ENCODE data around the gene PRRC1. TPM values are rescaled to one million over a fixed set of nuclear protein-coding genes. Genes with fewer than 3 reads are reported as not detected.

PRRC1 gene
- total and polyA plus RNA-seq, 4 donors = 19.6 to 44.1 (median 25.6) TPM

DNA sequence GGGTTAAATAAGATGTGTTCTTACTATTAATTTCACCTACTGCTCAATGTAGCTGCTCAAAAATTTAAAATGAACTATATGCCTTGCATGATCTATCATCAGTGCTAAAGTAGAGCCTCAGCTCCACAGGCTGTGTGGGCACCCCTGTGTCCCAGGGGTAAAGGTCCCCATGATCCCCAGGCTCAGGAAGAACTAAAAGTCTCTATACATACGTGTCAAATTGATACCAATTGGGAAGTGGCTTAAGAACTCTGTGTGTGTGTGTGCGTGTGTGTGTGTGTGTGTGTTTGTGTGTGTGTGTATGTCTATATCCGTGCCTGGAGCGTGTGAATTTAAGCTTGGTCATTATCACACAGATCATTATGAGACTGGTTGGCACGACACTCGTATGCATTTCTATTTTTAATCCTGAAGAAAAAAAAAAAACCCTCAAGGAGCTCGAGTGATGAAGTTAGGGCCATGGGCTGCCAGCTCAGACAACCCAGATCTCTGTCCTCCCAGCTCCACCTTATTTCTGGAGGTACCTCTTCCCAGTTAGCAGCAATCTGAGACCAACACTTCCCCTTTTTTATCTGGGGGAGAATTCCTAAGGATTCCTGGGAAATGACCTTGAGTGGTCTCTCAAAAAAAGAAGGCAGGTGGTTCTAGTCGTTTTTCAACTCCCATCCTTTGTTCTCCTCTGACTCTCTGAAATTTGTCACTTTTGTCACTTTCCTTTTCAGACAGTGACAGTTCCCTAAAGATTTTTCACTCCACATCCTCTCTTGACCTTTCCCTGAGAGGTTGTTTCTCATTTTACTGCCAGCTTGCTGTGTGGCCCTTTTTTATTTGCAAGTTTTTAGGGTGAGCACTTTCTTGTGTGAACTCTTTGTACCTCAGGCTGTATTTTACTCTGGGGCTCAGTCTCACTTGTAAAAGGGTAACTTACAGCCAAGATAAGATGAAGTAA is 85.7 kb downstream of the PRRC1 start:
- Histone ChIP-seq H3K36me3 (ENCODE audit: control insufficient read depth in 4 of 4, insufficient read depth in 3 of 4, low read depth in 1 of 4, low read length in 3 of 4) (no peaks in the 10 kb centered on the region), H3K4me3 (ENCODE audit: low read depth in 1 of 3, low read length in 3 of 3) (no peak overlapping the region), H3K27me3 (ENCODE audit: control insufficient read depth in 4 of 4, insufficient read depth in 4 of 4, low read length in 3 of 4) (peaks cover 0 to 5% (median 0%) of the 10 kb centered on the region in 4 donors), H3K9ac (ENCODE audit: low read depth in 1 of 2, low read length in 2 of 2) (no peak overlapping the region), H3K27ac (ENCODE audit: low read depth in 1 of 2, low read length in 2 of 2) (no peak overlapping the region), H3K4me1 (ENCODE audit: control insufficient read depth in 4 of 4, insufficient read depth in 4 of 4, low read length in 3 of 4) (no peaks in the 10 kb centered on the region), H3K9me3 (ENCODE audit: control insufficient read depth in 4 of 4, low read length in 3 of 4) (no peaks in the 10 kb centered on the region)
- TF ChIP-seq TAF1 (conservative IDR thresholded peaks at IDR 0.05) = no peak
- TF ChIP-seq HNF4G (IDR thresholded peaks at IDR 0.05) = no peak
- TF ChIP-seq, protein P1, sequence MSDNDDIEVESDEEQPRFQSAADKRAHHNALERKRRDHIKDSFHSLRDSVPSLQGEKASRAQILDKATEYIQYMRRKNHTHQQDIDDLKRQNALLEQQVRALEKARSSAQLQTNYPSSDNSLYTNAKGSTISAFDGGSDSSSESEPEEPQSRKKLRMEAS (IDR thresholded peaks at IDR 0.05) = no peak
- TF ChIP-seq, protein P2, sequence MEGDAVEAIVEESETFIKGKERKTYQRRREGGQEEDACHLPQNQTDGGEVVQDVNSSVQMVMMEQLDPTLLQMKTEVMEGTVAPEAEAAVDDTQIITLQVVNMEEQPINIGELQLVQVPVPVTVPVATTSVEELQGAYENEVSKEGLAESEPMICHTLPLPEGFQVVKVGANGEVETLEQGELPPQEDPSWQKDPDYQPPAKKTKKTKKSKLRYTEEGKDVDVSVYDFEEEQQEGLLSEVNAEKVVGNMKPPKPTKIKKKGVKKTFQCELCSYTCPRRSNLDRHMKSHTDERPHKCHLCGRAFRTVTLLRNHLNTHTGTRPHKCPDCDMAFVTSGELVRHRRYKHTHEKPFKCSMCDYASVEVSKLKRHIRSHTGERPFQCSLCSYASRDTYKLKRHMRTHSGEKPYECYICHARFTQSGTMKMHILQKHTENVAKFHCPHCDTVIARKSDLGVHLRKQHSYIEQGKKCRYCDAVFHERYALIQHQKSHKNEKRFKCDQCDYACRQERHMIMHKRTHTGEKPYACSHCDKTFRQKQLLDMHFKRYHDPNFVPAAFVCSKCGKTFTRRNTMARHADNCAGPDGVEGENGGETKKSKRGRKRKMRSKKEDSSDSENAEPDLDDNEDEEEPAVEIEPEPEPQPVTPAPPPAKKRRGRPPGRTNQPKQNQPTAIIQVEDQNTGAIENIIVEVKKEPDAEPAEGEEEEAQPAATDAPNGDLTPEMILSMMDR (IDR thresholded peaks at IDR 0.05; ENCODE audit: low read depth, low read length, missing input control) = no peak
- no peak for TF ChIP-seq RAD21 (IDR thresholded peaks at IDR 0.05)
- TF ChIP-seq, protein P3, sequence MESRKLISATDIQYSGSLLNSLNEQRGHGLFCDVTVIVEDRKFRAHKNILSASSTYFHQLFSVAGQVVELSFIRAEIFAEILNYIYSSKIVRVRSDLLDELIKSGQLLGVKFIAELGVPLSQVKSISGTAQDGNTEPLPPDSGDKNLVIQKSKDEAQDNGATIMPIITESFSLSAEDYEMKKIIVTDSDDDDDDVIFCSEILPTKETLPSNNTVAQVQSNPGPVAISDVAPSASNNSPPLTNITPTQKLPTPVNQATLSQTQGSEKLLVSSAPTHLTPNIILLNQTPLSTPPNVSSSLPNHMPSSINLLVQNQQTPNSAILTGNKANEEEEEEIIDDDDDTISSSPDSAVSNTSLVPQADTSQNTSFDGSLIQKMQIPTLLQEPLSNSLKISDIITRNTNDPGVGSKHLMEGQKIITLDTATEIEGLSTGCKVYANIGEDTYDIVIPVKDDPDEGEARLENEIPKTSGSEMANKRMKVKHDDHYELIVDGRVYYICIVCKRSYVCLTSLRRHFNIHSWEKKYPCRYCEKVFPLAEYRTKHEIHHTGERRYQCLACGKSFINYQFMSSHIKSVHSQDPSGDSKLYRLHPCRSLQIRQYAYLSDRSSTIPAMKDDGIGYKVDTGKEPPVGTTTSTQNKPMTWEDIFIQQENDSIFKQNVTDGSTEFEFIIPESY (IDR thresholded peaks at IDR 0.05) = no peak
- TF ChIP-seq JUND (IDR thresholded peaks at IDR 0.05) = no peak
- TF ChIP-seq GABPA (IDR thresholded peaks at IDR 0.05 in 1 of 2, conservative IDR thresholded peaks at IDR 0.05 in 1 of 2) = no peak
- no peak for TF ChIP-seq RXRA (IDR thresholded peaks at IDR 0.05)
- TF ChIP-seq SP1 (IDR thresholded peaks at IDR 0.05) = no peak
- TF ChIP-seq YY1 (IDR thresholded peaks at IDR 0.05) = no peak
- TF ChIP-seq FOXA2 (IDR thresholded peaks at IDR 0.05) = no peak
- no peak for TF ChIP-seq EGR1 (IDR thresholded peaks at IDR 0.05; ENCODE audit: low read depth in 2 of 2)
- no peak for TF ChIP-seq NR2F2 (IDR thresholded peaks at IDR 0.05)
- TF ChIP-seq, protein P4, sequence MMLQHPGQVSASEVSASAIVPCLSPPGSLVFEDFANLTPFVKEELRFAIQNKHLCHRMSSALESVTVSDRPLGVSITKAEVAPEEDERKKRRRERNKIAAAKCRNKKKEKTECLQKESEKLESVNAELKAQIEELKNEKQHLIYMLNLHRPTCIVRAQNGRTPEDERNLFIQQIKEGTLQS (IDR thresholded peaks at IDR 0.05) = no peak
- WGBS = 55% methylated on average over 8 of the region's 8 CpGs
- DNase-seq (ENCODE audit: low spot score) = no peak

Other genes with a start within 250 kb of the PRRC1 start
- gene MEGF10, start 226.8 kb upstream of the PRRC1 start, total RNA-seq = 1 to 10 TPM in 1 of 2 donors, under 1 TPM in 1; 0.33 to 1.0 TPM
- gene MEGF10, start 226.8 kb upstream of the PRRC1 start, polyA plus RNA-seq = under 1 TPM in 1 of 2 donors, not detected in 1; 0.05 TPM
- gene CTXN3, start 131.4 kb downstream of the PRRC1 start, total RNA-seq = not detected
- gene CTXN3, start 131.4 kb downstream of the PRRC1 start, polyA plus RNA-seq = not detected
- gene CCDC192, start 185.8 kb downstream of the PRRC1 start, total RNA-seq = not detected
- gene CCDC192, start 185.8 kb downstream of the PRRC1 start, polyA plus RNA-seq = not detected

Measured in liver (tissue), 9 donors.